GM13976 (cell line): Measurements from ENCODE around the gene KLRK1.
"Not testable (repeated sequence)": the region's sequence is repeated elsewhere in the genome, so short reads cannot be mapped to it uniquely, and the experiment has no call there.

Source experiments
- DNase-seq: peaks from one replicate; pipeline ENCODE4 v3.0.0; 2012; ENCODE audit warnings: low spot score
- CTCF ChIP-seq: IDR thresholded peaks from 2 replicates; pipeline ENCODE4 v1.5.1; 2012; ENCODE audit warnings: borderline replicate concordance, mild to moderate bottlenecking; ENCODE audit not compliant: insufficient read depth; ENCODE audit errors: extremely low read depth, missing control alignments, control extremely low read depth
- in situ Hi-C: fragments of 300-500 bp; cut with MboI; formaldehyde crosslinking; loops from one replicate; pipeline ENCODE4 v1.12.0; 2022; ENCODE audit warnings: low sequenced_read_pairs, mixed read lengths, inconsistent platforms; ENCODE audit not compliant: unreplicated experiment

The KLRK1 gene

GRCh38 chr12:10369557-10370415 lies 20.1 kb downstream of the KLRK1 start:
- DNase-seq: no peak
- no peak for TF ChIP-seq CTCF
- in situ Hi-C loops: no loop called here

GRCh38 chr12:10368206-10369171 lies 21.4 kb downstream of the KLRK1 start:
- no peak for TF ChIP-seq CTCF
- in situ Hi-C loops: no loop called here
- no peak for DNase-seq

DNA sequence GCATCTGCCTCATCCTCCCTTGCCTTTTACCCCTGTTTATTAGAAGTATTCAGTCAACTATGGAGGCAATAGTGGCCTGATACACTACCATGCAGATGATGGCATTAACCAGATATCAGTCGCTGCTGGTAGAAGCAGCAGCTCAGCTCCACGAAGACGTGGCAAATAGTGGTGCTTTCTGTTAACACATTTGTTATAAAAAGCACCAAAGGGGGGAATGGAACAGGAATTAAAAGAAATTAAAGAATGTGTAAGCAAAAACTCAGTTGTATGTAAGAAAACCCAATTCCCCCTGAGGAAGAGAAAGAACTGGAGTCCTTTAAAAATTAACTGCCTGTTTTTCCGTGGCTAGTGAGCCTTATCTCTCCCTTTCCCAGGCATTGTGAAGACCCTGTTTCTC lies 22.1 kb downstream of the KLRK1 start:
- in situ Hi-C loops, DNase-seq: not testable (repeated sequence)

DNA sequence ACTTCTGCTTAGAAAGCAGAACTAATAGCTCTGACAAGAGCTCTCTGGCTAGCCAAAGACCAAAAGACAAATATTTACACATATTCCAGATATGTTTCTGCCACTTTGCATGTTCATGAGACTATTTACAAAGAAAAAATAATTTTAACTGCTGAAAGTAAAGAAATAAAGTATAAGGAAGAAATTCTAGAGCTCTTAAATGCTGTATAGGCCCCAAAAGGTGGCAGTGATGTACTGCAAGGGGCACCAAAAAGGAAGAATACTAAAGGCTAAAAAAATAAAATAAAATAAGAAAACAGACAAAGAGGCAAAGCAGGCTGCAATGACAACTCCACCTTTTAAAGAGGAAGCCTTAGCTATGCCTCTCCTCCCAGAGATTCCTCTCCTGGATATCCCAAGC lies 23.0 kb downstream of the KLRK1 start:
- TF ChIP-seq CTCF: no peak
- in situ Hi-C loops: no loop called here
- no peak for DNase-seq

- in situ Hi-C loops: no loop called here
- no peak for DNase-seq
- no peak for TF ChIP-seq CTCF
Measured at GRCh38 chr12:10365696-10366405, 24.0 kb downstream of the KLRK1 start.

GRCh38 chr12:10364815-10365622 lies 24.8 kb downstream of the KLRK1 start:
- no peak for TF ChIP-seq CTCF
- DNase-seq: peak; percentile 58
- in situ Hi-C loops: no loop called here
